ENCODE results near the gene PDSS1.
"Not testable (repeated sequence)": the region's sequence is repeated elsewhere in the genome, so short reads cannot be mapped to it uniquely, and the experiment has no call there.

Gene PDSS1

GRCh38 chr10:26743091-26743490, 45.6 kb downstream of the PDSS1 start:
- DNase-seq = no peak

- DNase-seq = no peak
These were observed 46.3 kb downstream of the PDSS1 start for GRCh38 chr10:26743841-26744240.

GRCh38 chr10:26746061-26746460, 48.6 kb downstream of the PDSS1 start:
- DNase-seq = no peak

GRCh38 chr10:26755443-26755903, 58.0 kb downstream of the PDSS1 start:
- DNase-seq = no peak

GRCh38 chr10:26759008-26759407, 61.5 kb downstream of the PDSS1 start:
- no peak for DNase-seq

- DNase-seq = no peak
These were observed 68.0 kb downstream of the PDSS1 start for GRCh38 chr10:26765549-26765948.

- DNase-seq = no peak
These were observed 72.6 kb downstream of the PDSS1 start for GRCh38 chr10:26770069-26770468.

- no peak for DNase-seq
These were observed 76.1 kb downstream of the PDSS1 start for GRCh38 chr10:26773633-26774032.

- DNase-seq = no peak
These were observed 78.8 kb downstream of the PDSS1 start for GRCh38 chr10:26776258-26776657.

GRCh38 chr10:26777686-26778085, 80.2 kb downstream of the PDSS1 start:
- no peak for DNase-seq

- DNase-seq = no peak
These were observed 81.8 kb downstream of the PDSS1 start for GRCh38 chr10:26779176-26779860.

- no peak for DNase-seq
These were observed 82.7 kb downstream of the PDSS1 start for GRCh38 chr10:26780106-26780792.

GRCh38 chr10:26780793-26781601, 83.5 kb downstream of the PDSS1 start:
- no peak for DNase-seq

- DNase-seq = no peak
These were observed 84.3 kb downstream of the PDSS1 start for GRCh38 chr10:26781797-26782196.

GRCh38 chr10:26787362-26787761, 89.9 kb downstream of the PDSS1 start:
- no peak for DNase-seq

- DNase-seq = not testable (repeated sequence)
These were observed 92.3 kb downstream of the PDSS1 start for GRCh38 chr10:26789779-26790178.

- DNase-seq = no peak
These were observed 92.9 kb downstream of the PDSS1 start for GRCh38 chr10:26790221-26790995.

GRCh38 chr10:26792758-26793495, 95.4 kb downstream of the PDSS1 start:
- DNase-seq = no peak

Data from NCI-H187 treated with DMSO at 0.1 percent for 48 hours (cell line).